HepG2 (cell line): ENCODE measurements around the gene VPS37B. TPM values are rescaled to one million over a fixed set of nuclear protein-coding genes. Genes with fewer than 3 reads are reported as not detected.

Experiments
- CENPX ChIP-seq: sonication (generic); formaldehyde crosslinking; IDR thresholded peaks from 2 replicates; pipeline ENCODE4 v1.9.0; 2021; ENCODE audit warnings: mild to moderate bottlenecking, missing genetic modification reagents, moderate library complexity
- NR1H2 ChIP-seq: sonication (generic); formaldehyde crosslinking; IDR thresholded peaks from 2 replicates; pipeline ENCODE4 v1.8.1; 2022; ENCODE audit warnings: low read depth, missing genetic modification reagents, borderline replicate concordance
- NR2C2 ChIP-seq: sonication (generic); formaldehyde crosslinking; IDR thresholded peaks from 2 replicates; pipeline ENCODE4 v1.4.0; 2020; ENCODE audit warnings: missing genetic modification reagents, mild to moderate bottlenecking, moderate library complexity, borderline replicate concordance
- SSRP1 ChIP-seq: IDR thresholded peaks from 2 replicates; pipeline ENCODE4 v1.6.1; 2016; ENCODE audit warnings: control low read depth
- ZNF12 ChIP-seq: sonication (generic); formaldehyde crosslinking; IDR thresholded peaks from 2 replicates; pipeline ENCODE4 v1.5.0; 2020; ENCODE audit warnings: missing genetic modification reagents
- ZNF124 ChIP-seq: sonication (generic); formaldehyde crosslinking; IDR thresholded peaks from 2 replicates; pipeline ENCODE4 v1.4.0; 2020; ENCODE audit warnings: missing genetic modification reagents
- ZNF207 ChIP-seq: fragments of 450-650 bp; IDR thresholded peaks from 2 replicates; pipeline ENCODE4 v1.6.1; 2016; ENCODE audit warnings: antibody characterized with exemption, borderline replicate concordance
- polyA plus RNA-seq, 8 experiments: library from polyadenylated mRNA; depleted of rRNA in 3 of 8; stranded (reverse) in 7 of 8; unstranded in 1 of 8; fragments of >200 nt; fragmentation: Illumina TruSeq in 4 of 8; extraction: Trizol in 4 of 8; gene quantifications; 2 replicates each; pipeline versions ENCODE4 v1.2.1 to v1.2.3, GENCODE V29; 2011 to 2016; ENCODE audit warnings: low read depth in 4 of 8, missing spikeins in 1 of 8, mixed read lengths in 1 of 8; ENCODE audit not compliant: insufficient read depth in 1 of 8
- total RNA-seq, 5 experiments: library from RNA; depleted of rRNA; stranded (reverse); fragments of >200 nt; fragmentation: Illumina TruSeq; extraction: Trizol; gene quantifications; 2 replicates each; pipeline ENCODE4 v1.2.3, GENCODE V29; 2016; ENCODE audit warnings: low read depth in 1 of 5
- TF ChIP-seq, protein P1 (sequence below): sonication (generic); formaldehyde crosslinking; IDR thresholded peaks from 2 replicates; pipeline ENCODE4 v1.4.0; 2020; ENCODE audit warnings: missing genetic modification reagents
- TF ChIP-seq, protein P2 (sequence below): sonication (generic); formaldehyde crosslinking; IDR thresholded peaks from 2 replicates; pipeline ENCODE4 v1.4.0; 2020; ENCODE audit warnings: missing genetic modification reagents
- TF ChIP-seq, protein P3 (sequence below): sonication (generic); formaldehyde crosslinking; IDR thresholded peaks from 2 replicates; pipeline ENCODE4 v1.5.0; 2020; ENCODE audit warnings: mild to moderate bottlenecking, missing genetic modification reagents
- TF ChIP-seq, protein P4 (sequence below): sonication (generic); formaldehyde crosslinking; IDR thresholded peaks from 2 replicates; pipeline ENCODE4 v1.5.0; 2020; ENCODE audit warnings: missing genetic modification reagents
- TF ChIP-seq, protein P5 (sequence below): sonication (generic); formaldehyde crosslinking; IDR thresholded peaks from 2 replicates; pipeline ENCODE4 v1.8.1; 2023; ENCODE audit warnings: mild to moderate bottlenecking, moderate library complexity, missing genetic modification reagents
- TF ChIP-seq, protein P6 (sequence below): sonication (generic); formaldehyde crosslinking; IDR thresholded peaks from 2 replicates; pipeline ENCODE4 v1.5.0; 2020; ENCODE audit warnings: mild to moderate bottlenecking, missing genetic modification reagents
- TF ChIP-seq, protein P7 (sequence below): sonication (generic); formaldehyde crosslinking; IDR thresholded peaks from 2 replicates; pipeline ENCODE4 v1.5.1; 2020; ENCODE audit warnings: missing genetic modification reagents, mild to moderate bottlenecking, borderline replicate concordance

Gene VPS37B
- total and polyA plus RNA-seq, 2 of the 13 experiments (the other 11 are each of a cell fraction or from before 2014, with no cell fraction given), result 4.6 to 5.3 TPM

DNA sequence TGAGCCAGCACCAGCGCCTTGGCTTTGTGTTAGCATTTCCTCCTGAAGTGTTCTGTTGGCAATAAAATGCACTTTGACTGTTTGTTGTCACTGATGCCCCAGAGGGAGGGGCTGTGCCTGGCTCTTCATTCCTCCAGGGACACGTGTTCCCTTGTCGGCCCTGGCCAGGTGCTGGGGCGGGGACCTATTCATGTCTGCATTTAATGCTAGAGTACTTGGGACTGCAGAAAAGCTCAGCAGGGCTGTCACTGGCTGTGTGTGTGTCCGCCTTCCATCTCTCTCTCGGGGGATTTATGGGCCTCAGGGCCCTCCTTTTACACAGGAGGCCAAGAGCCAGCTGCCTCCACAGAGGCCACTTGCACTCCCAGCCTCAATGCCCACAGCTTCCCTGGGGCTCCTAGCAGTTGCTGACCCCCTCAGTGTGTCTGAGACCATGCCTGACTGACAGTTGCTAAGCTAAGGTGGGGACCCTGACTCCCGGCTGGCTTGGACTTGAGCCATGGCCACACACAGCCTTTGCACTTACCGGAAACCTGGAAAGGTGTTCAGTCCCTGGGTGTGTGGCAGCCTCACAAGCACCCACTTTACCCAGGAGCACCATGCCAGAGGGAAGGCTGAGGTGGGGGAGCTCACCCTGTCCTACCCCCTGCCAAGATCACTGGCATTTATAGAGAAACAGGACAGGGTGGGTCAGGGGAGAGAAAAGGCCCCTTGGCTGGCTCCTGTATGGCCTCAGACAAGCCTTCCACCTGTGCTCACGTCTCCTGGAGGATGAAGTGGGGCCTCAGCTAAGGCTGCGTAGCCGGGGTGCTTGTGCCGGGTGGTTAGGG is 32.8 kb downstream of the VPS37B start (continued):
- TF ChIP-seq, protein P1, sequence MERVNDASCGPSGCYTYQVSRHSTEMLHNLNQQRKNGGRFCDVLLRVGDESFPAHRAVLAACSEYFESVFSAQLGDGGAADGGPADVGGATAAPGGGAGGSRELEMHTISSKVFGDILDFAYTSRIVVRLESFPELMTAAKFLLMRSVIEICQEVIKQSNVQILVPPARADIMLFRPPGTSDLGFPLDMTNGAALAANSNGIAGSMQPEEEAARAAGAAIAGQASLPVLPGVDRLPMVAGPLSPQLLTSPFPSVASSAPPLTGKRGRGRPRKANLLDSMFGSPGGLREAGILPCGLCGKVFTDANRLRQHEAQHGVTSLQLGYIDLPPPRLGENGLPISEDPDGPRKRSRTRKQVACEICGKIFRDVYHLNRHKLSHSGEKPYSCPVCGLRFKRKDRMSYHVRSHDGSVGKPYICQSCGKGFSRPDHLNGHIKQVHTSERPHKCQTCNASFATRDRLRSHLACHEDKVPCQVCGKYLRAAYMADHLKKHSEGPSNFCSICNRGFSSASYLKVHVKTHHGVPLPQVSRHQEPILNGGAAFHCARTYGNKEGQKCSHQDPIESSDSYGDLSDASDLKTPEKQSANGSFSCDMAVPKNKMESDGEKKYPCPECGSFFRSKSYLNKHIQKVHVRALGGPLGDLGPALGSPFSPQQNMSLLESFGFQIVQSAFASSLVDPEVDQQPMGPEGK (CRISPR knock-in tag), result 0 out of 2 replicates have a peak, but pooled peaks have one; percentile 33
- TF ChIP-seq, protein P2, sequence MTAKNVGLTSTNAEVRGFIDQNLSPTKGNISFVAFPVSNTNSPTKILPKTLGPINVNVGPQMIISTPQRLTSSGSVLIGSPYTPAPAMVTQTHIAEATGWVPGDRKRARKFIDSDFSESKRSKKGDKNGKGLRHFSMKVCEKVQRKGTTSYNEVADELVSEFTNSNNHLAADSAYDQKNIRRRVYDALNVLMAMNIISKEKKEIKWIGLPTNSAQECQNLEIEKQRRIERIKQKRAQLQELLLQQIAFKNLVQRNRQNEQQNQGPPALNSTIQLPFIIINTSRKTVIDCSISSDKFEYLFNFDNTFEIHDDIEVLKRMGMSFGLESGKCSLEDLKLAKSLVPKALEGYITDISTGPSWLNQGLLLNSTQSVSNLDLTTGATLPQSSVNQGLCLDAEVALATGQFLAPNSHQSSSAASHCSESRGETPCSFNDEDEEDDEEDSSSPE (CRISPR knock-in tag), result no peak
- TF ChIP-seq SSRP1 (CRISPR knock-in tag), result no peak
- TF ChIP-seq NR2C2 (CRISPR knock-in tag), result 0 out of 2 replicates have a peak, but pooled peaks have one; percentile 19
- TF ChIP-seq, protein P3, sequence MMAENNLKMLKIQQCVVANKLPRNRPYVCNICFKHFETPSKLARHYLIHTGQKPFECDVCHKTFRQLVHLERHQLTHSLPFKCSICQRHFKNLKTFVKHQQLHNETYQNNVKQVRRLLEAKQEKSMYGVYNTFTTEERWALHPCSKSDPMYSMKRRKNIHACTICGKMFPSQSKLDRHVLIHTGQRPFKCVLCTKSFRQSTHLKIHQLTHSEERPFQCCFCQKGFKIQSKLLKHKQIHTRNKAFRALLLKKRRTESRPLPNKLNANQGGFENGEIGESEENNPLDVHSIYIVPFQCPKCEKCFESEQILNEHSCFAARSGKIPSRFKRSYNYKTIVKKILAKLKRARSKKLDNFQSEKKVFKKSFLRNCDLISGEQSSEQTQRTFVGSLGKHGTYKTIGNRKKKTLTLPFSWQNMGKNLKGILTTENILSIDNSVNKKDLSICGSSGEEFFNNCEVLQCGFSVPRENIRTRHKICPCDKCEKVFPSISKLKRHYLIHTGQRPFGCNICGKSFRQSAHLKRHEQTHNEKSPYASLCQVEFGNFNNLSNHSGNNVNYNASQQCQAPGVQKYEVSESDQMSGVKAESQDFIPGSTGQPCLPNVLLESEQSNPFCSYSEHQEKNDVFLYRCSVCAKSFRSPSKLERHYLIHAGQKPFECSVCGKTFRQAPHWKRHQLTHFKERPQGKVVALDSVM, result peak; percentile 86
- no peak for TF ChIP-seq ZNF207
- TF ChIP-seq, protein P4, sequence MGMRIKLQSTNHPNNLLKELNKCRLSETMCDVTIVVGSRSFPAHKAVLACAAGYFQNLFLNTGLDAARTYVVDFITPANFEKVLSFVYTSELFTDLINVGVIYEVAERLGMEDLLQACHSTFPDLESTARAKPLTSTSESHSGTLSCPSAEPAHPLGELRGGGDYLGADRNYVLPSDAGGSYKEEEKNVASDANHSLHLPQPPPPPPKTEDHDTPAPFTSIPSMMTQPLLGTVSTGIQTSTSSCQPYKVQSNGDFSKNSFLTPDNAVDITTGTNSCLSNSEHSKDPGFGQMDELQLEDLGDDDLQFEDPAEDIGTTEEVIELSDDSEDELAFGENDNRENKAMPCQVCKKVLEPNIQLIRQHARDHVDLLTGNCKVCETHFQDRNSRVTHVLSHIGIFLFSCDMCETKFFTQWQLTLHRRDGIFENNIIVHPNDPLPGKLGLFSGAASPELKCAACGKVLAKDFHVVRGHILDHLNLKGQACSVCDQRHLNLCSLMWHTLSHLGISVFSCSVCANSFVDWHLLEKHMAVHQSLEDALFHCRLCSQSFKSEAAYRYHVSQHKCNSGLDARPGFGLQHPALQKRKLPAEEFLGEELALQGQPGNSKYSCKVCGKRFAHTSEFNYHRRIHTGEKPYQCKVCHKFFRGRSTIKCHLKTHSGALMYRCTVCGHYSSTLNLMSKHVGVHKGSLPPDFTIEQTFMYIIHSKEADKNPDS, result peak; percentile 66; the same call in 1 of the 2 replicates
- TF ChIP-seq CENPX (CRISPR knock-in tag), result no peak
- TF ChIP-seq, protein P5, sequence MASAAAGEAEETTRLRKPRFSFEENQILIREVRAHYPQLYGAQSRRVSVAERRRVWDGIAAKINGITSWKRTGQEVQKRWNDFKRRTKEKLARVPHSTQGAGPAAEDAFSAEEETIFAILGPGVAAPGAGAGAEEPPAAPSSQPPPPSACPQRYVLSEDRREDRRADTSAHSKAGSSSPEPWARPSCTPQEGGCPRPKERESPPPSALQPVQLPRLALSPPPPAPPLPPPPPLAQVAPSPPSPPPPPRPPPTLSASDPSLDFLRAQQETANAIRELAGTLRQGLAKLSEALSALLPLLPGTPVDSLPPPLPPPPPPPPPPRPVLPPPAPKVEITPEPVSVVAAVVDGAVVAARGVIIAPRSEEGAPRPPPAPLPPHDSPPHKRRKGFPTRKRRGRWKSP (CRISPR knock-in tag), result no peak
- TF ChIP-seq, protein P6, sequence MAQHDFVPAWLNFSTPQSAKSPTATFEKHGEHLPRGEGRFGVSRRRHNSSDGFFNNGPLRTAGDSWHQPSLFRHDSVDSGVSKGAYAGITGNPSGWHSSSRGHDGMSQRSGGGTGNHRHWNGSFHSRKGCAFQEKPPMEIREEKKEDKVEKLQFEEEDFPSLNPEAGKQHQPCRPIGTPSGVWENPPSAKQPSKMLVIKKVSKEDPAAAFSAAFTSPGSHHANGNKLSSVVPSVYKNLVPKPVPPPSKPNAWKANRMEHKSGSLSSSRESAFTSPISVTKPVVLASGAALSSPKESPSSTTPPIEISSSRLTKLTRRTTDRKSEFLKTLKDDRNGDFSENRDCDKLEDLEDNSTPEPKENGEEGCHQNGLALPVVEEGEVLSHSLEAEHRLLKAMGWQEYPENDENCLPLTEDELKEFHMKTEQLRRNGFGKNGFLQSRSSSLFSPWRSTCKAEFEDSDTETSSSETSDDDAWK, result no peak
- no peak for TF ChIP-seq ZNF124 (CRISPR knock-in tag)
- TF ChIP-seq ZNF12 (CRISPR knock-in tag), result no peak
- TF ChIP-seq, protein P7, sequence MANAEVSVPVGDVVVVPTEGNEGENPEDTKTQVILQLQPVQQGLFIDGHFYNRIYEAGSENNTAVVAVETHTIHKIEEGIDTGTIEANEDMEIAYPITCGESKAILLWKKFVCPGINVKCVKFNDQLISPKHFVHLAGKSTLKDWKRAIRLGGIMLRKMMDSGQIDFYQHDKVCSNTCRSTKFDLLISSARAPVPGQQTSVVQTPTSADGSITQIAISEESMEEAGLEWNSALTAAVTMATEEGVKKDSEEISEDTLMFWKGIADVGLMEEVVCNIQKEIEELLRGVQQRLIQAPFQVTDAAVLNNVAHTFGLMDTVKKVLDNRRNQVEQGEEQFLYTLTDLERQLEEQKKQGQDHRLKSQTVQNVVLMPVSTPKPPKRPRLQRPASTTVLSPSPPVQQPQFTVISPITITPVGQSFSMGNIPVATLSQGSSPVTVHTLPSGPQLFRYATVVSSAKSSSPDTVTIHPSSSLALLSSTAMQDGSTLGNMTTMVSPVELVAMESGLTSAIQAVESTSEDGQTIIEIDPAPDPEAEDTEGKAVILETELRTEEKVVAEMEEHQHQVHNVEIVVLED (CRISPR knock-in tag), result no peak
- no peak for TF ChIP-seq NR1H2
